ENCODE measurements around the gene DDX39B. TPM values are rescaled to one million over a fixed set of nuclear protein-coding genes. Genes with fewer than 3 reads are reported as not detected.
A peak's percentile ranks its signal among the peaks of the same experiment; 100 is the strongest.
"Not testable (repeated sequence)": the region's sequence is repeated elsewhere in the genome, so short reads cannot be mapped to it uniquely, and the experiment has no call there.

DDX39B gene
- total RNA-seq, 2 experiments from 2014 or later, result 568 to 572 TPM

DNA sequence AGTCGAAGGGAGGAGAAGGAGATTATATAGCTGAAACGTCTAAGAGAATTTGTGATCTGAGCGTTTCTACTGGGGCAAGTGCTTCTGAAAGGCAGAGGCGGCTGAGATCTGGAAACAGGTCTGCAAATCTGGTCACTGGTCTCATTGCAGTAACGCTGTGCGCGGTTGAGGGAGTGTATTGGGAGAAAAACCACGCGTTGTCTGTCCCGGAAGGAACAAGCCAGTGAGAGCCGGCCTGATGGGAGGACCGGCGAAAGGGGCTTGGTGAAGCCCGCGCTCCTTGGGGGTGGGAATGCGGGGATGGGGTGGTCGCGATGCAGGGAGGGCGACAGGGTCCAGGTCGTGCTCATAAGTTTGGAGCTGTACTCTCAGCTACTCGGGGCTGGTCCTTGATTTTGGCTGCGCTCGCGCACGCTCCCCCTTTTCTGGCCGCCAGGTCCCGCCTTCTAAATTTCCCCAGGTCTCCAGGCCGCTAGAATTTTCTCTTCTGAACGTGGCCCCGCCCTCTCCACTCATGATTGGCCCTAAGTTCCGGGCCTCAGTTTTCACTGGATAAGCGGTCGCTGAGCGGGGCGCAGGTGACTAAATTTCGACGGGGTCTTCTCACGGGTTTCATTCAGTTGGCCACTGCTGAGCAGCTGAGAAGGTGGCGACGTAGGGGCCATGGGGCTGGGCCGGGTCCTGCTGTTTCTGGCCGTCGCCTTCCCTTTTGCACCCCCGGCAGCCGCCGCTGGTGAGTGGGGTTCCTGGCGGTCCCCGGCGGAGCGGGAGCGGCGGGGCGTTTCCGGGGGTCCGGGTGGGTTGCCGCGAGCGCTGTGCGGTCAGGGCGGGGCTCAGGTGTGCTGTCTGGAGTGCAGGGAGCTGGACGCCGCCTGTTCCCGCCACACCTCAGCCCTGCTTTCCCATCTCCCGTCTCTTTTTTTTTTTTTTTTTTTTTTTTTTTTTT, 44.0 kb downstream of the DDX39B start, which contains the start of gene MICB:
MICB (plus strand) TSS at position 615 of the 946 bp plus-strand sequence; CDS start at position 664, 49 bp downstream.
- intact Hi-C loops (cut with micrococcal nuclease), result no loop called here
- peak within 1 kb of the TSS; percentile 82 for H3K27ac Mint-ChIP-seq
- ATAC-seq (peak; percentile 74), DNase-seq (peak; percentile 93)
- peaks cover 7% of the 10 kb centered on the region for H3K36me3 Mint-ChIP-seq (ENCODE audit: low read depth)
- TF ChIP-seq, protein P1, sequence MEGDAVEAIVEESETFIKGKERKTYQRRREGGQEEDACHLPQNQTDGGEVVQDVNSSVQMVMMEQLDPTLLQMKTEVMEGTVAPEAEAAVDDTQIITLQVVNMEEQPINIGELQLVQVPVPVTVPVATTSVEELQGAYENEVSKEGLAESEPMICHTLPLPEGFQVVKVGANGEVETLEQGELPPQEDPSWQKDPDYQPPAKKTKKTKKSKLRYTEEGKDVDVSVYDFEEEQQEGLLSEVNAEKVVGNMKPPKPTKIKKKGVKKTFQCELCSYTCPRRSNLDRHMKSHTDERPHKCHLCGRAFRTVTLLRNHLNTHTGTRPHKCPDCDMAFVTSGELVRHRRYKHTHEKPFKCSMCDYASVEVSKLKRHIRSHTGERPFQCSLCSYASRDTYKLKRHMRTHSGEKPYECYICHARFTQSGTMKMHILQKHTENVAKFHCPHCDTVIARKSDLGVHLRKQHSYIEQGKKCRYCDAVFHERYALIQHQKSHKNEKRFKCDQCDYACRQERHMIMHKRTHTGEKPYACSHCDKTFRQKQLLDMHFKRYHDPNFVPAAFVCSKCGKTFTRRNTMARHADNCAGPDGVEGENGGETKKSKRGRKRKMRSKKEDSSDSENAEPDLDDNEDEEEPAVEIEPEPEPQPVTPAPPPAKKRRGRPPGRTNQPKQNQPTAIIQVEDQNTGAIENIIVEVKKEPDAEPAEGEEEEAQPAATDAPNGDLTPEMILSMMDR (IDR thresholded peaks at IDR 0.05), result no peak
- H3K4me3 Mint-ChIP-seq, result peak within 1 kb of the TSS; percentile 73
- H3K27me3 Mint-ChIP-seq, result no peaks in the 10 kb centered on the region
- CTCF ChIA-PET, result interaction anchor here (0.8 to 2.2 kb wide), 8 partner anchors 21 to 155 kb away, joined by 3 to 8 read pairs (median 6); partner anchors contain the start of genes ATP6V1G2, DDX39B and MCCD1
- H3K4me1 Mint-ChIP-seq (ENCODE audit: low read depth), result peaks cover 56% of the 10 kb centered on the region
- H3K9me3 Mint-ChIP-seq, result no peaks in the 10 kb centered on the region
- POLR2A ChIA-PET, result interaction anchor here (0.6 to 2.8 kb wide), 14 partner anchors 30 to 166 kb away, joined by 3 to 24 read pairs (median 4); partner anchors contain the start of genes ATP6V1G2, DDX39B, MCCD1 and MICA

DNA sequence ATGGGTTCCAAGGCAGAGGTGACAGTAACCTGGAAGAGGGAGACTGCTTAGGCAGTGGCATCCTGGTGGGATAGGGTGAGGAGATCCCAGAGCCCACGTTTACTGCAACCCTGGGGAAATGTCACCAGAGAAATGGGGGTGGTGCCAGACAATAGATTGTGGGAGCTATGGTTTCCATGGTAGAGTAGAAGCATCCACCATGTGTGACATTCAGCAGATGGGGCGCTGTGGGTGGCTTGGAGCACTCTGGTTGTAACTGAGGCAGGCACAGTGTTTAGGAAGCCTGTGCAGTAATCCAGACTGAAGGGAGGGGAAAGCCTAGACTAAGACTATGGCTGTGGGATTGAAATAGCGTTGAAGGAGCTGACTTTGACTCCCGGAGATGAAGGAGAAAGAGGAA, 45.0 kb downstream of the DDX39B start:
- CTCF ChIA-PET, result interaction anchor here (0.8 to 2.2 kb wide), 6 partner anchors 22 to 101 kb away, joined by 3 to 8 read pairs (median 6); partner anchors contain the start of genes ATP6V1G2 and DDX39B
- ATAC-seq; H3K9me3 Mint-ChIP-seq; H3K27me3 Mint-ChIP-seq; intact Hi-C loops (cut with micrococcal nuclease); H3K36me3 Mint-ChIP-seq (ENCODE audit: low read depth): not testable (repeated sequence)
- H3K4me1 Mint-ChIP-seq (ENCODE audit: low read depth), result peaks cover 52% of the 10 kb centered on the region
- POLR2A ChIA-PET, result interaction anchor here (1.3 to 2.8 kb wide), 5 partner anchors 32 to 126 kb away, joined by 4 to 24 read pairs (median 8); partner anchors contain the start of genes DDX39B and MCCD1
- peak overlapping the region; percentile 73 for H3K4me3 Mint-ChIP-seq
- DNase-seq, result peak; percentile 41
- peak overlapping the region; percentile 82 for H3K27ac Mint-ChIP-seq

DNA sequence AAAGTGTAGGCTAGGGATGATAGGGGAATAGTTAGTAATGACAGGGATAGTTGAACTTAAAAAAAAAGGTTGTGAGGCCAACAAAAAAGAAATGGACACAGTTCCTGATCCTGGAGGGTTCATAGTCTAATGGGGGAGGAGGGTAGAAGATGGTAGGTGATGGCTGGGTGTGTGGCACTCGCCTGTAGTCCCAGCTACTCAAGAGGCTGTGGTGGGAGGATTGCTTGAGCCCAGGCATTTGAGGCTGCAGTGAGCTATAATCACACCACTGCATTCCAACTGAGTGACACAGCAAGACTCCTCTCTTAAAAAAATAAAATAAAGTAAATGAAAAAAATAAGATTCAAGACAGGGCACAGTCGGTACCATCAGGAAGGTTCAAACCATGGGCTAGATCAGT, 46.2 kb downstream of the DDX39B start:
- Mint-ChIP-seq H3K36me3 (ENCODE audit: low read depth) (peaks cover 6% of the 10 kb centered on the region), H3K4me1 (ENCODE audit: low read depth) (peaks cover 43% of the 10 kb centered on the region), H3K4me3 (peak overlapping the region; percentile 89), H3K27me3 (no peaks in the 10 kb centered on the region), H3K9me3 (no peaks in the 10 kb centered on the region), H3K27ac (peak overlapping the region; percentile 92)
- DNase-seq, result no peak
- ChIA-PET CTCF (interaction anchor here (0.8 to 4.3 kb wide), 13 partner anchors 23 to 142 kb away, joined by 3 to 42 read pairs (median 4); partner anchors contain the start of genes ATP6V1G2 and DDX39B), POLR2A (interaction anchor here (0.6 to 3.7 kb wide), 7 partner anchors 39 to 800 kb away, joined by 3 to 35 read pairs (median 5); partner anchors contain the start of gene DDX39B)
- intact Hi-C loops (cut with micrococcal nuclease), result no loop called here
- no peak for ATAC-seq
- TF ChIP-seq, protein P1 (IDR thresholded peaks at IDR 0.05), result no peak

DNA sequence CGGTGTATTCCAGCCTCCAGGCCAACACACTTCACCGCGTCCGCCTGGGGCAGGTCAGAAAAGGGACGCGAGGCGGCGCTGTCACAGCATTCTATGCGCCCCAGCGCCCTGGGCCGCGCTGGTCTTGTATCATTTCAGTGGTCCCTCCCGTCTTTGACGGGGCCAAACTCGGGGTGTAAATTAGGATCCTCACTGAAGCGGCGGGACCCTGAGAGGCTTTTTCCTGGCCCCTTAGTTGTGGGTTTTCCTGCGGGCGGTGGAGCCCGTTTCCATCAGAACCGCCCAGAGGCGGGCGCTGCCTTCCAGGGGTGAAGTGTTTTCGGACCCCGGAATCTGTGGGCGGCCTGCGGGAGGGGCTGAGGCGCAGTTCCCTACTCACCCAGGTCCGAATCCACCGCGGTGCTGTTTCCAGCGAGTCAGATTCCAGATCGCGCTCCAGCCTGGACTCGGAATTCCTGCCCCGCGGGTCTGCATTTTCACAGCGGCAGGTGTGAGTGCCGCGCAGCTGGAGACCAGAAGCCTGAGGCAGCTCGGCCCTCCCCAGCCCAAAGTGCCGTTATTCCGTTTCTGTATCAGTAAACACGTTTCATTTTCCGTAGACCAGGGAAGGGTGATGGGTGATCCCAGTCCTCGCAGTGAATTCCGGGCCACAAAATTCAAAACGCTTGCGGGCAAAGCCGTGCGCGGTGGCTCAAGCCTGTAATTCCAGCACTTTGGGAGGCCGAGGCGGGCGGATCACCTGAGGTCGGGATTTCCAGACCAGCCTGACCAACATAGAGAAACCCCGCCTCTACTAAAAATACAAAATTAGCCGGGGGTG, 47.7 kb downstream of the DDX39B start:
- H3K36me3 Mint-ChIP-seq (ENCODE audit: low read depth), result peaks cover 2% of the 10 kb centered on the region
- CTCF ChIA-PET, result interaction anchor here (0.7 to 4.3 kb wide), 30 partner anchors 13 to 167 kb away, joined by 3 to 42 read pairs (median 4); partner anchors contain the start of genes ATP6V1G2, C6orf47 and DDX39B

DNA sequence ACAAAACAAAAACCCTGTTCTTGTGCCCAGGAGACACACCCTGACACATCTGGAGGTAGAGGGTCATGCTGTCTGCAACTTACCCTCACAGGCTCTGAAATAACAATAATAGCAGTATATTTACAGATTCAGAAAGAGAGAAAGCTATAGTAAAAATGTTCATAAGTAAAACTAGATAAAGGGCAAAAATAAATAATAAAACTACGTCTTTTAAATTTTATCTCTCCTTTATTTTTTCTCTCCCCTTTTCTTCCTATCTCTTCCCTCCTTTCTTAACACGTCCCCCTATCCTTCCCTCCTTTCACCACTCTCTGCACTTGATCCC, 48.3 kb downstream of the DDX39B start:
- not testable (repeated sequence) for ATAC-seq; H3K27me3 Mint-ChIP-seq; DNase-seq; H3K36me3 Mint-ChIP-seq (ENCODE audit: low read depth); H3K9me3 Mint-ChIP-seq
- ChIA-PET CTCF (interaction anchor here (0.6 to 4.3 kb wide), 24 partner anchors 10 to 481 kb away, joined by 3 to 42 read pairs (median 4); partner anchors contain the start of genes ATP6V1G2, C6orf47 and DDX39B), POLR2A (interaction anchor here (2.3 to 3.7 kb wide), 2 partner anchors 42 to 47 kb away, joined by 11 to 35 read pairs; partner anchors contain the start of gene DDX39B)
- intact Hi-C loops (cut with micrococcal nuclease), result loop anchor here (2.0 kb wide), 1 partner anchor 47 kb away; no protein-coding TSS in a partner anchor
- Mint-ChIP-seq H3K4me1 (ENCODE audit: low read depth) (peaks cover 30% of the 10 kb centered on the region), H3K4me3 (peak overlapping the region; percentile 89), H3K27ac (peak overlapping the region; percentile 92)

More for the DNA sequence above, 47.7 kb downstream of the DDX39B start:
- H3K4me1 Mint-ChIP-seq (ENCODE audit: low read depth), result peaks cover 36% of the 10 kb centered on the region
- ATAC-seq (peak; percentile 50), DNase-seq (peak; percentile 91)
- peak overlapping the region; percentile 92 for H3K27ac Mint-ChIP-seq
- no peaks in the 10 kb centered on the region for H3K9me3 Mint-ChIP-seq
- TF ChIP-seq, protein P1 (IDR thresholded peaks at IDR 0.05), result peak; percentile 91
- intact Hi-C loops (cut with micrococcal nuclease), result loop anchor here (2.0 kb wide), 1 partner anchor 47 kb away; no protein-coding TSS in a partner anchor
- peak overlapping the region; percentile 89 for H3K4me3 Mint-ChIP-seq
- POLR2A ChIA-PET, result interaction anchor here (0.6 to 3.7 kb wide), 10 partner anchors 13 to 173 kb away, joined by 3 to 35 read pairs (median 5); partner anchors contain the start of gene DDX39B
- no peaks in the 10 kb centered on the region for H3K27me3 Mint-ChIP-seq

Data from activated CD8-positive, alpha-beta T cell treated with anti-CD3 and anti-CD28 coated beads for 36 hours (primary cell).